ENCODE measurements around the gene SLC49A3.

SLC49A3 gene

GRCh38 chr4:679104-679481 lies 9.9 kb downstream of the SLC49A3 start:
- H3K4me3 ChIP-seq (ENCODE audit: low read depth, low read length) = no peak overlapping the region
- DNase-seq (ENCODE audit: low read depth) = no peak
- TF ChIP-seq CTCF (conservative IDR thresholded peaks at IDR 0.05; ENCODE audit: low read depth, low read length) = no peak

DNA sequence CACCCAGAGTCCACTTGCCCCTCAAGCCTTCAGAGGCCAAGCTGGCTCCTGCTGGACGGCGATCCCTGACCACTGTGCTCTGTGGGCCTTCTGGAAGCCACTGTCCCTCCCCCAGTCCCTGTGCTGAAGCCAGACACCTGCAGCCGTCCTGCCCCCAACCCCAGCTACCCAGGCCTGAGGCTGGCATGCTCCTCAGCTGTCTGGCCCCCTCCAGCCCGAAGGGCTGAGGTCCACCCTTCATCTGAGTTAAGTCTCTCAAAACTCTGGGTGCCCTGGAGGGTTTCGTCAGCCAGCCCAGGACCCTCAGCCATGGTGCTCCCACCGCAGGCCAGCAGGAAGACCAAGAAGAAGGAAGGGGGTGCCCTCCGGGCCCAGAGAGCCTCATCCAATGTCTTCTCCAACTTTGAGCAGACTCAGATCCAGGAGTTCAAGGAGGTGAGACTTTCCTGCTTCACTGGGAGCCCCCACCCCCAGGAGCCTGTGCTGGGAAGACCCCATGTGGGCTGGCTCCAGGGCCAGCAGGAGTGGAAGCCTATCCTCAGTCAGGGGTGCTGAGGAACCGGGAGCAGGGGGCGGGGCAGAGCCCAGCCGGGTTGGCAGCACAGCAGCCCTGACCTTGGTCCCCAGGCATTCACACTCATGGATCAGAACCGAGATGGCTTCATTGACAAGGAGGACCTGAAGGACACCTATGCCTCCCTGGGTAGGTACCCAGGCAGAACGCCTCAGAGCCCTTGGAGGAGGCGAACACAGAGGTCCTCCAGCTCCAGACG lies 10.4 kb downstream of the SLC49A3 start:
- no peak overlapping the region for H3K4me3 ChIP-seq (ENCODE audit: low read depth, low read length)
- TF ChIP-seq CTCF (conservative IDR thresholded peaks at IDR 0.05; ENCODE audit: low read depth, low read length) = no peak
- no peak for DNase-seq (ENCODE audit: low read depth)

DNA sequence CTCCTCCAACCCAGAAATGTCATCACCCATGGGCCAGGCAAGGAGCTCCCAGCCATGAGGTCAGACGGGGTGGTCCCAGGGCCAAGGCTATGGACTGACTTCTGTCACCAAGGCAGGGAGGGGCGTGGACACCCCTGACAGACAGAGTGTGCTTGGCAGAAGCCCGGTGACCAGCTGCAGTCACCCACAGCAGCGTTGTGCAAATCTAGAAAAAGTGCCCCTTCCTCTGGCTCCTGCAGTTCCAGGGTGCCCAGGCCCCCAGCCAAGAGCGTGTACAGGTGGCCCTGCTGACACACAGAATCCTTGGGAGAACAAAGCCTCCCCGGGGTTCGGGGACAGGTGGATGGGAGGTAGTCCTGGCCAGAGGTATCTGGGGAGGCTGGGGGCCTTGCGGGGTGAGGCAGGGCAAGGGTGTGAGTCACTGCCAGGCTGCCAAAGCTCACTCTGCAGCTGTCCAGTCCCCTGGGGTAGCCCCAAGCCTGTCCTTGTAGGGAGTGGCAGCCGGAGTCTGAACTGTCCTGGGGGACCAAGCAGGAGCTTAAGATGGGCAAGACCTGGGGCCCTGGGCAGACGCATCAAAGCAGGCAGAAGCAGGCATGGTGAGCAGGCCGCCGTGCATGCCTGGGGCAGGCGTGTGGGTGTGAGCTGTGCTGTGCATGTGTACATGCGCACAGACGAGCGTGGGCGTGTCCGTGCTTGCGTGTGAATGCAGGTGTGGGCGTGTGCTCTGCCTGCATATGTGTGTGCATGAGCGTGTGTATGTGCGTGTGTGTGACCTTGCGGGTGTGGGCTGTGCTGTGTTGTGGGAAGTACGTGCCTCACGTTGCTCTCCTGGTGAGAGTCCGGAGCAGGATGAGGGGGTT lies 11.3 kb downstream of the SLC49A3 start:
- H3K4me3 ChIP-seq (ENCODE audit: low read depth, low read length) = no peak overlapping the region
- TF ChIP-seq CTCF (conservative IDR thresholded peaks at IDR 0.05; ENCODE audit: low read depth, low read length) = no peak
- DNase-seq (ENCODE audit: low read depth) = no peak

DNA sequence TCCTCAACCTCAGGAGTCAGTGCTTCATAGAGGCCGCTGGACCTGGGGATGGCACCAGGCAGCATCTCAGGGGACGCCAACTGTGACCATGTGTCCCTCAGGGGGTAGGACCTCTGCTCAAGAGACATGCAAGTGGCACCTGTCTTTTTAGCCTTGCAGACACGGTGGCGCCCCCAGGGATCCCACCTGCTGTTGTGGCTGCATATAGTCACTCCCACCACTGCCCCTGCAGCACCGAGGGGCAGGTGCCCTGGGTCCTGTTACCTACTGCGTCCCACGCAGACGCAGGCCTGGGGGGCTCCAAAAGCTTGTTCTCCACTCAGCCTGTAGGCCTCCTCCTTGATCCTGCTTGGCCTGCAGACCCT lies 12.1 kb downstream of the SLC49A3 start:
- DNase-seq (ENCODE audit: low read depth) = no peak
- H3K4me3 ChIP-seq (ENCODE audit: low read depth, low read length) = no peak overlapping the region
- TF ChIP-seq CTCF (conservative IDR thresholded peaks at IDR 0.05; ENCODE audit: low read depth, low read length) = no peak

DNA sequence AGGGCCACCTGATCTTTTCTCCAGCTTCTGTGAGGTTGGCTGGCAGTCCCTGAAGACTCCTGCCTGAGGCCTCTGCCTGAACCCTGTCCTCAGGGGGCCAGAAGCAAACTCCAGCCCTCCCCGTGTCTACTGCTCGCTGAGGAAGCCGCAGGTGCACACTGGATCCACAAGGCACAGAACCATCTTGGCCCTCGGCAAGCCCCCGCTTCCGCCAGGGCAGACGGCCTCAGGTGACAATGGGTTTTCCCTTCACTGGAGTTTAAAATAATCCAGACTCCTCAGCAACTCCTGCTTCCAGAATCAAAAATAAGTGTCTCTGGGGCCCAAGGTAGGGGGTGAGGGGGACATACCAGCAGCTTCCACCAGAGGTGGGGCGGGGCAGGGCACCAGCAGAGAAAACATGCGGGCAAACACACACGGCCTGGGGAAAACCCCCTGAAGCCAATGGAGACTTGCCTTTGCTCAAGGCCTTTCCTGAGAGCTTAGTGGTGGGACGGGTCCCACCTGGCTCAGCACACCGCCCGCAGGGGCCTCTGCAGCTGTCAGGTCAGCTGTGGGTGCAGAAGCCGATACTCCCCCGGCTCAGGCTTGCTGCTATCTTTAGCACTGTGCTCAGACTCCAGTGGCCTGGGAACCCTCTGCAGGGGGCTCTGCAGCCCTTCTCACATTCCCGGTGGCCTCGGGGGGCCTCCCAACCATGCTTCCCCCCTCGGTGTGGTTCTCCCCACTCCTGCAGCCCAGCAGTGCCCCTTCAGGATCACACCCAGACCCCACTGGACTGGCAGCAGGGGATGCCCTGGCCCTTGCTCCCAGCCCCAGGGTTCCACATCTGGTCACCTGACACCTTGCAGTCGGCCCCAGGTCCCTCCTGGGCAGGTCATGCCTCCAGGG lies 12.7 kb downstream of the SLC49A3 start:
- no peak for DNase-seq (ENCODE audit: low read depth)
- no peak overlapping the region for H3K4me3 ChIP-seq (ENCODE audit: low read depth, low read length)
- no peak for TF ChIP-seq CTCF (conservative IDR thresholded peaks at IDR 0.05; ENCODE audit: low read depth, low read length)

DNA sequence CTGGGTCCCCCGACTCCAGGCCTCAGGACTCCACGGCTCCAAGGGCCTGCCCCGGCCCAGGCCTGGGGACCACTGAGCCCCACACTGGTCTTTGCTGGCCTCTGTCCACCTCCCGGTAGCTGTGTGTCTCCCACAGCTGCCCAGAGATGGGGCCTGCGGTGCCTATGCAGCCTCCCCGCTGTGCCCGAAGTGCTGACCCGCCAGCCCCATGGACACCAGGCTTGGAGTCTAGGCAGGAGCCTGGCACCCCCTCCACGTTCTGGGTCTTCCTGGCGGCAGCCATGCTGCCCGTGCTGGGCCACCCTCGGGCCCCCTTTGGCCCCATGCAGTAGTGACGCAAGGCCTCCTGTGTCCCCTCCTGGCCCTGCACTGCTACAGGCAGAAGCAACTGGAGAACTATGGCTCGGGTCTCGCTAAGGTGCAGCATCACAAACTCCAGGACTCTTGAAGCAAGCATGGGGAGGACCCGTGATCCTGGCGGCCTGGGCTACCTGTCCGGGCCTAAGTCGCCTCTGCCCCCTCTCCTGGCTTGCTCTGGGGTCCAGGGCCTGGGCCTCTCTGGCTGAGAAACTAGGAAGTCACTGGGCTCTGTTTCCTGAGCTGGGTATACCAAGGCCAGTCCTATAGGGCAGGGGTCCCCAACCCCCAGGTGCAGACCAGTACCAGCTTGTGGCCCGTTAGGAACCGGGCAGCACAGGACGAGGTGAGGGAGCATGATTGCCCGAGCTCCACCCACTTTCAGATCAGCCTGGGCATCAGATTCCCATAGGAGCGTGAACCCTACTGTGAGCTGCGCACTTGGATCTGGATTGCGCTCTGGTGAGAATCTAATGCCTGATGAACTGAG lies 13.7 kb downstream of the SLC49A3 start:
- H3K4me3 ChIP-seq (ENCODE audit: low read depth, low read length) = peak overlapping the region; percentile 92

More for the DNA sequence above, 13.7 kb downstream of the SLC49A3 start:
- DNase-seq (ENCODE audit: low read depth) = no peak
- no peak for TF ChIP-seq CTCF (conservative IDR thresholded peaks at IDR 0.05; ENCODE audit: low read depth, low read length)

Data from choroid plexus epithelial cell (primary cell).